Karpas-422 (cell line): ENCODE data around the gene LRRC8D. TPM values are rescaled to one million over a fixed set of nuclear protein-coding genes. Genes with fewer than 3 reads are reported as not detected.

Experiments
- DNase-seq: peaks from one replicate; pipeline ENCODE4 v3.0.0-alpha.2; 2015
- H2AFZ ChIP-seq: fragments of 200-600 bp; sonication (generic); 2 replicates; pipeline ENCODE4 v1.6.1; 2014; ENCODE audit warnings: antibody characterized with exemption, low read length, mixed read lengths
- H3K27ac ChIP-seq: fragments of 200-600 bp; sonication (generic); 2 replicates; pipeline ENCODE4 v1.5.1; 2014; ENCODE audit warnings: mild to moderate bottlenecking, low read length, moderate library complexity
- H3K27me3 ChIP-seq: fragments of 200-600 bp; sonication (generic); 2 replicates; pipeline ENCODE4 v1.6.1; 2014; ENCODE audit warnings: low read length, mixed read lengths
- H3K36me3 ChIP-seq: fragments of 200-600 bp; sonication (generic); 2 replicates; pipeline ENCODE4 v1.6.1; 2014; ENCODE audit warnings: low read length, mixed read lengths; ENCODE audit not compliant: insufficient read depth
- H3K4me1 ChIP-seq: fragments of 200-600 bp; sonication (generic); 2 replicates; pipeline ENCODE4 v1.6.1; 2014; ENCODE audit warnings: mild to moderate bottlenecking, low read length, mixed read lengths
- H3K4me2 ChIP-seq: fragments of 200-600 bp; sonication (generic); 2 replicates; pipeline ENCODE4 v1.6.1; 2014; ENCODE audit warnings: low read length, low read depth, mild to moderate bottlenecking; ENCODE audit not compliant: poor library complexity, severe bottlenecking
- H3K4me3 ChIP-seq: fragments of 200-600 bp; sonication (generic); 2 replicates; pipeline ENCODE4 v1.5.1; 2014; ENCODE audit warnings: mild to moderate bottlenecking, antibody characterized with exemption, low read length, mixed read lengths
- H3K79me2 ChIP-seq: fragments of 200-600 bp; sonication (generic); 2 replicates; pipeline ENCODE4 v1.6.1; 2014; ENCODE audit warnings: mild to moderate bottlenecking, low read length, mixed read lengths
- H3K9ac ChIP-seq: fragments of 200-600 bp; sonication (generic); 2 replicates; pipeline ENCODE4 v1.6.0; 2014; ENCODE audit warnings: low read length
- H3K9me2 ChIP-seq: fragments of 200-600 bp; sonication (generic), shearing (Covaris generic); replicated peaks from 2 replicates; pipeline ENCODE4 v1.6.0; 2014; ENCODE audit warnings: mild to moderate bottlenecking, low read length, moderate library complexity; ENCODE audit not compliant: insufficient read depth
- H3K9me3 ChIP-seq: fragments of 300-700, 200-600 bp; sonication (generic); 2 replicates; pipeline ENCODE4 v1.6.1; 2014; ENCODE audit warnings: low read length, mixed read lengths
- H4K20me1 ChIP-seq: fragments of 200-600 bp; sonication (generic); 2 replicates; pipeline ENCODE4 v1.6.1; 2014; ENCODE audit warnings: mild to moderate bottlenecking, antibody characterized with exemption, low read length, low read depth; ENCODE audit not compliant: insufficient read depth
- total RNA-seq: library from RNA; depleted of rRNA; stranded (reverse); fragments of >200 nt; shearing (Covaris generic); gene quantifications from 2 replicates; pipeline ENCODE4 v1.2.3, GENCODE V29; 2014; ENCODE audit warnings: low replicate concordance

Gene LRRC8D
- total RNA-seq, 1 experiment from 2014 or later = 48.9 TPM

DNA sequence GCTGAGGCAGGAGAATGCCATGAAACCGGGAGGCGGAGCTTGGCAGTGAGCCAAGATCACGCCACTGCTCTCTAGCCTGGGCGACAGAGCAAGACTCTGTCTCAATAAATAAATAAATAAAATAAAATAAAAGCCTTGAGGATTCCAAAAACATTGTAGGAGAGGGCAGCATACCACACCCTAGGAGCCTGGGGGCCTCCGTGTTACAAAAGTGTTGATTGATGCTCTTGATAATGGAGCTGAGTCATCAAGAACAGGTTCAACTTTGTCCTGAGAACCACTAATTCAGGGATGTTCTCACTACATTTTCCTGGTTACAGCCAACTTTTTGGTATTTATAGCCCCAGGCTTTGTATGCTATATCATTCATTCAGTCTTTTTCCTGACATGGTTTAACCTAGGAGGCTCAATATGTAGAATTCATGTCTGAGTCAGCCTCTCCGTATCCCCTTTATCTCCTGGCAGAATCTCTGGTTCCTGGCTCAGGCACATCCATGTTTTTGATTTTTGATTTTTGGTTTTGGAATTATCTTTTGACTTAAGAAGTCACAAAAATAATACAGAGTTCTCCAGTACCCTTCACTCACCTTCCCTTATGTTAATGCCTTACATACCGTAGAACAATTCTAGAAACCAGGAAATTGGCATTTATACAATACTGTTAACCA lies 69.4 kb downstream of the LRRC8D start:
- no peaks in the 10 kb centered on the region for H3K9me2 ChIP-seq

DNA sequence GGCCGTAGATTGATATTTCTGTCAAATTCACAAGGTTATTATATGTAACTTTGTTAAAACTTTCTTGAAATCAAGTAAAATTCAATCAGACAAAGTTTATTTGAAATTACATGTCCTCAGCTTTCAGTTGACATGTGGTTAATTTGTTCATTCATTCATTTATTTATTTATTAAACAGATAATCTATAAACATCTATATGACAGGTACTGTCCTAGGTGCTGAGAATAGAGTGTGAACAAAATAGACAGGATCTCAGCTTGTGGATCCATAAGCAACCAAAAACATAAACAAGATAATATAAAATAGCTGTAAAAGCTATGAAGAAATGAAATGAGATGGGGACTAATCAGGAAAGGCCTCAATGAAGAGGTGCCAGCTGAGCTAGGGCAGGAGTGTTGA lies 72.0 kb downstream of the LRRC8D start:
- Histone ChIP-seq H3K4me1 (peaks cover 3% of the 10 kb centered on the region), H2AFZ (no peak overlapping the region), H3K36me3 (no peaks in the 10 kb centered on the region; the same call in 1 of the 2 replicates), H3K79me2 (peaks cover 88% of the 10 kb centered on the region), H4K20me1 (no peaks in the 10 kb centered on the region), H3K9me2 (no peaks in the 10 kb centered on the region), H3K9ac (no peak overlapping the region), H3K4me2 (no peak overlapping the region), H3K4me3 (no peak overlapping the region), H3K9me3 (no peaks in the 10 kb centered on the region), H3K27ac (no peak overlapping the region), H3K27me3 (no peaks in the 10 kb centered on the region)
- DNase-seq = no peak

More for the DNA sequence above, 69.4 kb downstream of the LRRC8D start:
- no peak overlapping the region for H3K4me3 ChIP-seq
- H4K20me1 ChIP-seq = no peaks in the 10 kb centered on the region
- no peaks in the 10 kb centered on the region for H3K36me3 ChIP-seq
- H2AFZ ChIP-seq = no peak overlapping the region
- no peak overlapping the region for H3K27ac ChIP-seq
- no peaks in the 10 kb centered on the region for H3K27me3 ChIP-seq
- DNase-seq = no peak
- no peak overlapping the region for H3K4me2 ChIP-seq
- peaks cover 3% of the 10 kb centered on the region; the same call in 1 of the 2 replicates for H3K4me1 ChIP-seq
- H3K9ac ChIP-seq = no peak overlapping the region
- H3K9me3 ChIP-seq = no peaks in the 10 kb centered on the region
- H3K79me2 ChIP-seq = peaks cover 90% of the 10 kb centered on the region

DNA sequence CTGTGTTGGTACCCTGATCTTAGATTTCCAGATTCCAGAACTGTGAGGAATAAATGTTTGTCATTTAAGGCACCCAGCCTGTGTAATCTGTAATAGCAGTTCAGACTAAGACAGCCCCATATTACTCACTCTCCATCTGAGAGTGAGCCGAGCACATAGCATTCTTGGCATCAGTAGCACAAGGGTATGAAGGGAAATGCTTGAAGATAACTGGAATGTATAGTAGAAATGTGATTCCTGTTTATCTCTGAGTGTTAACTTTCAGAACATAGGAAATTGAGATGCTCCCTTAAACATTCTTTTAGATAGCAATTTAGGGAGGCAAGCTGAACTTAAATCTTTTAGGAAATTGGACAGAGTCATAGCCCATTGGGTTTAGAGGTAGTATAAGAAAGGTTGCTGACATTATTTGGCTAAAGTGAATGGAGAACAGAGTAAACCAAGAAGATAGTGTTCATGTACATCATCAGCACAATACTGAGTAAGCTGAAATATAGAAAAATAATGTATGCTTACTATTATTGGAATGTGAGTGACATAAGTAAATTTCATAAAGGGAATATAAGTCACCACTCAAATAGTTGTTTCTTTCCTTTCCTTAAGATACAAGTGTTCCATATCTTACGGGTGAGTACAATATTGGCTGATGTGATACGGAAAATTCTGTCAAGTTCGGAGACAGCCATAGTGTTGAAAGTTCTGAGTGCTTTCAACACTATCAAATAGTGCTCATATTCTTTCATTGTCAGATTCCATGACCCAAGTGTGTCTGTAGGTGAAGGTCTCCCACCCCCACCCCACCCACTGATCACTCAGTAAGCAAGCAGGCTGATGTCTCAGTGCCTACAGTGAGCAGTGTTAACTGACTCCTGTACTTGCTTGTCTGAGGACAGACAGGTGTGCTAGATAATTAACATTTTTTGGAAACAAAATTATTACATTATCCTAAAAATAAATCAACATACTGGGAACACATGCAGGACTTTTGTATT lies 73.7 kb downstream of the LRRC8D start:
- H3K4me1 ChIP-seq = peaks cover 14% of the 10 kb centered on the region
- no peaks in the 10 kb centered on the region for H3K9me2 ChIP-seq
- H3K4me2 ChIP-seq = no peak overlapping the region
- no peak overlapping the region for H3K4me3 ChIP-seq
- H3K27me3 ChIP-seq = no peaks in the 10 kb centered on the region
- no peaks in the 10 kb centered on the region for H4K20me1 ChIP-seq
- H3K36me3 ChIP-seq = no peaks in the 10 kb centered on the region; the same call in 1 of the 2 replicates
- DNase-seq = no peak
- H3K9me3 ChIP-seq = no peaks in the 10 kb centered on the region
- peaks cover 90% of the 10 kb centered on the region for H3K79me2 ChIP-seq
- no peak overlapping the region for H3K9ac ChIP-seq
- no peak overlapping the region for H3K27ac ChIP-seq
- no peak overlapping the region for H2AFZ ChIP-seq

DNA sequence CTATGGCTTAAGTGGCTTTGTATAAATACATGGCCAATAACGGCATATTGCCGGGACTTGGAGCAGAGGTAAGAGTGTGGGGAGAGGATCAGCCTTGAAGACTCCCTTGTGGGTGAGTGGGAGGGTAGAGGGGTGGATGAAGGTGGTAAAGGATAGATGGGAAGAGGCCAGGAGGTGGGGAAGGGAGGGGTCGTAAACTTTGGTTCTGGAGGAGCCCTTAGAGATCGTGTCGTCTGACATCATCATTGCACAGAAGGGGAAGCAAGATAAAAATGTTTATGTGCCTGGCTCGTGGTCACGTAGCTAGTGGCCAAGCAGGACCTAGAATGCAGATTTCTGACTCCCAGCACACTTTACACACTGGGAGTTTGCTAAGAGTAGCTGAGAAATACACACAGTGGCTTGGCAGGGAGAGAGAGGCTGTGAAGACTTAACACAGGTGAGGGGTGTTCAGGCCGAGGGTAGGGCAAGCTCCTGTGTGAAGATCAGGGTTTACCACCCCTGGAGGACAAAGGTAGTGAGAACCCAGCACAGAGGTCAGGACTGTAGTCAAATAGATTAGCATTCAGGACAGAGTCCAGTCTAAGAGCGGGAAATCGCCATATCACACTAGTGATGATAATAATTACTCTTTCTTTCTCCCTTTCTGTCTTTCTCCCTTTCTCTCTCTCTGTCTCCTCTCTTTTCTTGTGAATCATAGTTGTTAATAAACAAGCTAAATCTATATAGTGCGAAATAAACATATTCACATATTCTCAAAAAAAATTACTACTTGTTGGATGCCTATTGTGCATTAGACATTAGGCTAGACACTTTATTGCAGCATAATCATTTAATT lies 75.5 kb downstream of the LRRC8D start:
- H3K9ac ChIP-seq = no peak overlapping the region

DNA sequence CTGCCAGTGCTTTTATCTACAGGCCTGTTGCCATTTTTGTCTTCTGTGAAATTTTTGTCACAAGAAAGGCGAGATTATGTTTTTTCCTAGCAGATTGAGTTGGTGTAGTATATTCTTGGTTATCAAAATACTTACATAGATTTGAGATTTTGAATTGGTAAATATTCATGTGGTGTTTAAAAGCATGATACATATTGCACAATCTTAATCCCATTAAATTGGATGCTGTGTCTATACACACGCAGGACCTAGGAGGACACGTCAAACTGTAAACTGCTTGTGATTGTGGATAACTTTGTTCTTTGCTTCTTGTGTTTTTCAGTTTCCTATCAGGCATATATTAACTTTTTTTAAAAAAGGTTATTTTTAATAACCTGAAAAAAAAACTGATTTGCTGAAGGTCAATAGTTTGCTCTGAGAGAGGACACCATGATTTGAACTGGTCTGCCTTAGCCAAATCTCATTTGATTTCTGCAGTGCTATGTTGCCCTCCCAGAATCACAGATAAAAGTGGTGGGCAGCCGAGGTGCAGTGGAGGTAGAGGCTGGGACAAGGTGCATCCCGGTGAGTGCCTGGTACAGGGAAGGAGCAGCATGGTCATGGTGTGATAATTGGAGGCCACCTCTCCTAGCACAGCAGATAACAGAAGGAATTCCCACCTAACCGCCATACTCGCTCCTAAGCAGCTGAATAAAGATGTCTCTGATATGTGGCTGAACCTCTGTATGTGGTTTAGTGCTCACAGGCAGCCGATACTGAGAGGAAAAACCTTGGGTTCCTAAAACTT lies 76.7 kb downstream of the LRRC8D start:
- H3K9ac ChIP-seq = no peak overlapping the region
- no peak overlapping the region for H3K27ac ChIP-seq

More for the DNA sequence above, 75.5 kb downstream of the LRRC8D start:
- Histone ChIP-seq H3K9me2 (no peaks in the 10 kb centered on the region), H2AFZ (no peak overlapping the region), H4K20me1 (no peaks in the 10 kb centered on the region), H3K9me3 (no peaks in the 10 kb centered on the region), H3K79me2 (peaks cover 97% of the 10 kb centered on the region), H3K27me3 (no peaks in the 10 kb centered on the region), H3K27ac (no peak overlapping the region), H3K4me3 (no peak overlapping the region), H3K4me2 (no peak overlapping the region), H3K4me1 (peaks cover 32% of the 10 kb centered on the region), H3K36me3 (no peaks in the 10 kb centered on the region; the same call in 1 of the 2 replicates)
- DNase-seq = no peak

DNA sequence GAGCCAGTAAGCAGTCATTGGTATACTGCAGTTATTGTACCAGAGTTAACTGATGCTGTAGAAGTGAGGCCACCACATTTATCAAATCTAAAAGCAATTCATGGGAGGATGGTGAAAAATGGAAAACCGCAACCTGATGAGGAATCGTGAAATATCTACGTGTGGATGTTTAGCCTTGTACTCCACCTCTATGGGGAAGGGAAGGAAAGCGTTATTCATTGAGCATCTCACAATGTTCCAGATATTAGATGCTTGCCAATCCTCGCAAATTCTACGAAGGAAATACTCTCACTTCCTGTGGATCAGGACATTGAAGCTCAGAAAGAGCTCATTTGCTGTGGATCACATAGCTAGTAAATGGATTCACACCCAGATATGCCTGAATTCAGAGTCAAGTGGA lies 77.3 kb downstream of the LRRC8D start:
- no peak overlapping the region for H2AFZ ChIP-seq
- no peak overlapping the region for H3K9ac ChIP-seq
- H3K4me1 ChIP-seq = peaks cover 47% of the 10 kb centered on the region
- H3K9me3 ChIP-seq = no peaks in the 10 kb centered on the region
- no peak overlapping the region for H3K4me3 ChIP-seq
- no peak overlapping the region for H3K27ac ChIP-seq
- H3K79me2 ChIP-seq = peaks cover 94% of the 10 kb centered on the region
- no peaks in the 10 kb centered on the region; the same call in 1 of the 2 replicates for H3K36me3 ChIP-seq
- no peak for DNase-seq
- no peaks in the 10 kb centered on the region for H3K27me3 ChIP-seq
- no peak overlapping the region for H3K4me2 ChIP-seq
- no peaks in the 10 kb centered on the region for H4K20me1 ChIP-seq
- no peaks in the 10 kb centered on the region for H3K9me2 ChIP-seq

More for the DNA sequence above, 76.7 kb downstream of the LRRC8D start:
- DNase-seq = no peak
- Histone ChIP-seq H3K4me1 (peaks cover 41% of the 10 kb centered on the region), H3K27me3 (no peaks in the 10 kb centered on the region), H3K4me3 (no peak overlapping the region), H2AFZ (no peak overlapping the region), H4K20me1 (no peaks in the 10 kb centered on the region), H3K9me2 (no peaks in the 10 kb centered on the region), H3K9me3 (no peaks in the 10 kb centered on the region), H3K79me2 (peaks cover 94% of the 10 kb centered on the region), H3K36me3 (no peaks in the 10 kb centered on the region; the same call in 1 of the 2 replicates), H3K4me2 (no peak overlapping the region)

DNA sequence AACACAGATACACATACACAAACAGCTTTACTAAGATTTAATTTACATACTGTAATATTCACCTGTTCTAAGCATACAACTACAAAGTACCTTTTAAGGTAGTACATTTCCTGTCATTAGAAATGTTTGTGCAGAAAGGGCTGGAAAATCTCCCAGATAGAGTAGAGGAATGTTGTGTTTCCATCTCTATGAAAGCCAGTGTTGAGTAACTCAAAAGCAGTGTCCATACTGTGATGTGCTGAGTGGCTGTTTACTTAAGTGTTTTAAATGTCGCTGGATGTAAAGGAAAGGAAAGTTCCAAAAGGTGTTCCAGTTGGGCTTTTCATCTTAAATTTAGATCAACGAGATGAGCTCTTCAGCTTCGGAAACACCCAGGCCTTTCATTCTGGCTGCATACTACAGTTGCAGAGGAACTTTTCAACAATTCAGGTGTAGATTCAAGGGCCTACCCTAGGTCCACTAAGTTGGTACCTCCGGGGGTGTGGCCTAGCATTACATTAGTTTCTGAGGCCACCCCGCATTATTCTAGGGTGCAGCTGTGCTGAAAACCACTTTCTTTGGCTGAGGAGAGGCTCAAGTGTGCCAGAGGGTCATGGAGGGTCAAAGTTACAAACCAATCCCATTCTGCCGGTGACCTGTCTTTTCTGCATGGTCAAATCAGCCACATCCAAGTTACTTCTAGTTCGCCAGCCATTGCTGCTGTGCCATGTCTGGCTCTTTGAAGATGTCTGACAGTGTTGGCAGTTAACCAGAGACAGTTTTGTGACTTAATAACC lies 78.1 kb downstream of the LRRC8D start:
- H3K27me3 ChIP-seq = no peaks in the 10 kb centered on the region
- H3K79me2 ChIP-seq = peaks cover 94% of the 10 kb centered on the region
- no peak overlapping the region for H2AFZ ChIP-seq
- no peak overlapping the region for H3K4me2 ChIP-seq
- H3K9me2 ChIP-seq = no peaks in the 10 kb centered on the region
- no peak for DNase-seq
- no peak overlapping the region for H3K9ac ChIP-seq
- no peaks in the 10 kb centered on the region for H3K9me3 ChIP-seq
- H3K36me3 ChIP-seq = no peaks in the 10 kb centered on the region; the same call in 1 of the 2 replicates
- H3K27ac ChIP-seq = peak overlapping the region; percentile 51; the same call in 1 of the 2 replicates
- H3K4me1 ChIP-seq = peaks cover 55% of the 10 kb centered on the region
- no peak overlapping the region for H3K4me3 ChIP-seq
- H4K20me1 ChIP-seq = no peaks in the 10 kb centered on the region
